ENCODE measurements around the gene NOXA1.

- TF ChIP-seq CTCF (IDR thresholded peaks at IDR 0.05; ENCODE audit: low read depth, low read length, missing input control), result no peak
- TF ChIP-seq EGR1 (IDR thresholded peaks at IDR 0.05; ENCODE audit: low read depth in 2 of 2), result no peak
- TF ChIP-seq JUND (IDR thresholded peaks at IDR 0.05), result no peak
- TF ChIP-seq GABPA (IDR thresholded peaks at IDR 0.05 in 1 of 2, conservative IDR thresholded peaks at IDR 0.05 in 1 of 2), result no peak
- TF ChIP-seq, protein P1, sequence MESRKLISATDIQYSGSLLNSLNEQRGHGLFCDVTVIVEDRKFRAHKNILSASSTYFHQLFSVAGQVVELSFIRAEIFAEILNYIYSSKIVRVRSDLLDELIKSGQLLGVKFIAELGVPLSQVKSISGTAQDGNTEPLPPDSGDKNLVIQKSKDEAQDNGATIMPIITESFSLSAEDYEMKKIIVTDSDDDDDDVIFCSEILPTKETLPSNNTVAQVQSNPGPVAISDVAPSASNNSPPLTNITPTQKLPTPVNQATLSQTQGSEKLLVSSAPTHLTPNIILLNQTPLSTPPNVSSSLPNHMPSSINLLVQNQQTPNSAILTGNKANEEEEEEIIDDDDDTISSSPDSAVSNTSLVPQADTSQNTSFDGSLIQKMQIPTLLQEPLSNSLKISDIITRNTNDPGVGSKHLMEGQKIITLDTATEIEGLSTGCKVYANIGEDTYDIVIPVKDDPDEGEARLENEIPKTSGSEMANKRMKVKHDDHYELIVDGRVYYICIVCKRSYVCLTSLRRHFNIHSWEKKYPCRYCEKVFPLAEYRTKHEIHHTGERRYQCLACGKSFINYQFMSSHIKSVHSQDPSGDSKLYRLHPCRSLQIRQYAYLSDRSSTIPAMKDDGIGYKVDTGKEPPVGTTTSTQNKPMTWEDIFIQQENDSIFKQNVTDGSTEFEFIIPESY (IDR thresholded peaks at IDR 0.05), result no peak
- TF ChIP-seq FOXA1 (IDR thresholded peaks at IDR 0.05), result no peak
- TF ChIP-seq RAD21 (IDR thresholded peaks at IDR 0.05), result no peak
- TF ChIP-seq TAF1 (conservative IDR thresholded peaks at IDR 0.05), result no peak
- TF ChIP-seq SP1 (IDR thresholded peaks at IDR 0.05), result no peak
- no peak for TF ChIP-seq MAX (IDR thresholded peaks at IDR 0.05)
These were observed 23.8 kb downstream of the NOXA1 start for GRCh38 chr9:137446851-137447471.

Measured in liver (tissue), 3 donors.